ENCODE results near the gene SEC16A. TPM values are rescaled to one million over a fixed set of nuclear protein-coding genes. Genes with fewer than 3 reads are reported as not detected.

Gene SEC16A
- total RNA-seq, 1 donor from 2014 or later = 78.8 TPM

- intact Hi-C loops (cut with micrococcal nuclease) = no loop called here
- ChIA-PET CTCF (interaction anchor here (0.8 to 0.9 kb wide), 2 partner anchors 25 to 28 kb away, joined by 3 read pairs; partner anchors contain the start of gene DNLZ), POLR2A (interaction anchor here (1.0 to 1.6 kb wide), 2 partner anchors 22 to 29 kb away, joined by 3 to 5 read pairs; partner anchors contain the start of gene DNLZ)
- no peak for ATAC-seq (ENCODE audit: low read depth)
- Mint-ChIP-seq H3K36me3 (ENCODE audit: low read depth) (peaks cover 80% of the 10 kb centered on the region), H3K9me3 (no peaks in the 10 kb centered on the region), H3K4me3 (no peak overlapping the region), H3K4me1 (no peaks in the 10 kb centered on the region), H3K27ac (no peak overlapping the region), H3K27me3 (no peaks in the 10 kb centered on the region)
- no peak for DNase-seq
- no peak for TF ChIP-seq CTCF (IDR thresholded peaks at IDR 0.05)
Observed at GRCh38 chr9:136391737-136392537, 90.9 kb downstream of the SEC16A start.

Other genes starting within 250 kb of the SEC16A start
- 43.3 and 49.1 TPM in 2 replicates for gene QSOX2, start 237.2 kb downstream of the SEC16A start, total RNA-seq
- gene CCDC187, start 178.9 kb downstream of the SEC16A start, total RNA-seq = 0.51 and 0.69 TPM in 2 replicates
- gene GPSM1, start 155.5 kb downstream of the SEC16A start, total RNA-seq = 1.9 and 2.6 TPM in 2 replicates
- 27.1 and 28.9 TPM in 2 replicates for gene DNLZ, start 119.3 kb downstream of the SEC16A start, total RNA-seq
- 0.83 and 0.89 TPM in 2 replicates for gene CARD9, start 109.4 kb downstream of the SEC16A start, total RNA-seq
- gene SNAPC4, start 82.9 kb downstream of the SEC16A start, total RNA-seq = 20.0 and 22.2 TPM in 2 replicates
- gene ENTR1, start 72.4 kb downstream of the SEC16A start, total RNA-seq = 89.4 and 101 TPM in 2 replicates
- 67.2 and 75.3 TPM in 2 replicates for gene PMPCA, start 72.4 kb downstream of the SEC16A start, total RNA-seq
- 22.8 and 26.6 TPM in 2 replicates for gene INPP5E, start 43.2 kb downstream of the SEC16A start, total RNA-seq
- gene NOTCH1, start 63.0 kb upstream of the SEC16A start, total RNA-seq = 24.9 and 26.6 TPM in 2 replicates
- not detected in 2 replicates for gene EGFL7, start 179.9 kb upstream of the SEC16A start, total RNA-seq
- 16.6 and 17.1 TPM in 2 replicates for gene AGPAT2, start 204.4 kb upstream of the SEC16A start, total RNA-seq
- 1.5 and 2.2 TPM in 2 replicates for gene DIPK1B, start 229.5 kb upstream of the SEC16A start, total RNA-seq

Data from activated B cell treated with CpG ODN at 0.5 μM for 24 hours (primary cell).